ENCODE results near the gene CT83.

CT83 gene

GRCh38 chrX:116462822-116463221 lies at the start of gene CT83:
TSS of gene CT83 (minus strand) at chrX:116462976. CDS start at chrX:116462856, 120 bp downstream.
- DNase-seq (ENCODE audit: low read depth in 2 of 3, low spot score in 2 of 3) = no peak

GRCh38 chrX:116499780-116500179 lies 37.0 kb upstream of the CT83 start:
- no peak for DNase-seq (ENCODE audit: low read depth in 2 of 3, low spot score in 2 of 3)

- DNase-seq (ENCODE audit: low read depth in 2 of 3, low spot score in 2 of 3) = no peak
Observed at GRCh38 chrX:116493271-116493670, 30.5 kb upstream of the CT83 start.

GRCh38 chrX:116490104-116490503 lies 27.3 kb upstream of the CT83 start:
- no peak for DNase-seq (ENCODE audit: low read depth in 2 of 3, low spot score in 2 of 3)

GRCh38 chrX:116480059-116480458 lies 17.3 kb upstream of the CT83 start:
- DNase-seq (ENCODE audit: low read depth in 2 of 3, low spot score in 2 of 3) = no peak

GRCh38 chrX:116449156-116449555 lies 13.6 kb downstream of the CT83 start:
- DNase-seq (ENCODE audit: low read depth in 2 of 3, low spot score in 2 of 3) = no peak

GRCh38 chrX:116436358-116436816 lies 26.4 kb downstream of the CT83 start, which contains the start of gene SLC6A14:
TSS of gene SLC6A14 (plus strand) at chrX:116436606. CDS start at chrX:116436710, 104 bp downstream.
- no peak for DNase-seq (ENCODE audit: low read depth in 2 of 3, low spot score in 2 of 3)

- DNase-seq (ENCODE audit: low read depth in 2 of 3, low spot score in 2 of 3) = no peak
Observed at GRCh38 chrX:116435597-116435996, 27.2 kb downstream of the CT83 start.

- no peak for DNase-seq (ENCODE audit: low read depth in 2 of 3, low spot score in 2 of 3)
Observed at GRCh38 chrX:116427978-116428377, 34.8 kb downstream of the CT83 start.

GRCh38 chrX:116417968-116418367 lies 44.8 kb downstream of the CT83 start:
- no peak for DNase-seq (ENCODE audit: low read depth in 2 of 3, low spot score in 2 of 3)

GRCh38 chrX:116417214-116417613 lies 45.6 kb downstream of the CT83 start:
- DNase-seq (ENCODE audit: low read depth in 2 of 3, low spot score in 2 of 3) = no peak

GRCh38 chrX:116413273-116413672 lies 49.5 kb downstream of the CT83 start:
- DNase-seq (ENCODE audit: low read depth in 2 of 3, low spot score in 2 of 3) = no peak
